Lung (tissue), 12 donors: ENCODE data around the gene OR1D2. TPM values are rescaled to one million over a fixed set of nuclear protein-coding genes. Genes with fewer than 3 reads are reported as not detected.
A peak's percentile ranks its signal among the peaks of the same experiment; 100 is the strongest.

Experiments used
- ATAC-seq: fragments of 200-7000 bp; cut with Tn5 transposase; one replicate; pipeline ENCODE4 v1.9.1; 2020; ENCODE audit warnings: moderate number of reproducible peaks; ENCODE audit not compliant: insufficient read depth, low FRiP score
- DNase-seq, 3 donors: peaks; one replicate each; pipeline ENCODE4 v3.0.0-alpha.2; 2013 to 2017
- H3K27ac ChIP-seq, 2 donors: one replicate each; pipeline ENCODE4 v1.5.1; 2013; ENCODE audit warnings: mild to moderate bottlenecking in 2 of 2, moderate library complexity in 2 of 2, control low read depth in 1 of 2, inconsistent platforms in 1 of 2, low read depth in 1 of 2, low read length in 1 of 2
- H3K27me3 ChIP-seq, 3 donors: one replicate each; pipeline ENCODE4 v1.5.1; 2013; ENCODE audit warnings: low read length in 2 of 3; ENCODE audit not compliant: control insufficient read depth in 3 of 3, insufficient read depth in 3 of 3
- H3K36me3 ChIP-seq, 4 donors: one replicate each; pipeline ENCODE4 v1.5.1; 2013; ENCODE audit warnings: low read length in 4 of 4, mild to moderate bottlenecking in 1 of 4, moderate library complexity in 1 of 4; ENCODE audit not compliant: control insufficient read depth in 4 of 4, insufficient read depth in 4 of 4
- H3K4me1 ChIP-seq, 5 donors: one replicate each; pipeline ENCODE4 v1.5.1; 2013; ENCODE audit warnings: low read length in 5 of 5, mild to moderate bottlenecking in 2 of 5, moderate library complexity in 1 of 5; ENCODE audit not compliant: control insufficient read depth in 5 of 5, insufficient read depth in 5 of 5
- H3K4me3 ChIP-seq: one replicate; pipeline ENCODE4 v1.5.1; 2013; ENCODE audit warnings: mild to moderate bottlenecking, control low read depth, moderate library complexity
- H3K9ac ChIP-seq, 2 donors: one replicate each; pipeline ENCODE4 v1.5.1; 2013; ENCODE audit warnings: low read length in 2 of 2, control low read depth in 1 of 2; ENCODE audit not compliant: insufficient read depth in 1 of 2
- H3K9me3 ChIP-seq, 4 donors: one replicate each; pipeline ENCODE4 v1.5.1; 2013; ENCODE audit warnings: low read length in 3 of 4, mild to moderate bottlenecking in 1 of 4, moderate library complexity in 1 of 4; ENCODE audit not compliant: control insufficient read depth in 4 of 4, insufficient read depth in 3 of 4
- WGBS, 2 donors: extraction: QIAGEN DNeasy Blood & Tissue Kit; methylation state at CpG; one replicate each; pipeline ENCODE4 v1.1.7; 2013; 5-methylcytosine and 5-hydroxymethylcytosine counted together
- polyA plus RNA-seq, 2 donors: library from polyadenylated mRNA; stranded (reverse); fragments of 200-250 nt; gene quantifications; one replicate each; pipeline ENCODE4 v1.2.1, GENCODE V29; 2013
- total RNA-seq, 2 donors: library from RNA; depleted of rRNA in 1 of 2; stranded (reverse); fragments of >200 nt in 1 of 2; gene quantifications; one replicate each; pipeline ENCODE4 v1.2.1, GENCODE V29; 2014 to 2021
- TF ChIP-seq, protein P1 (sequence below): IDR thresholded peaks from 2 replicates; pipeline ENCODE4 v1.5.1; 2012; ENCODE audit warnings: mild to moderate bottlenecking; ENCODE audit errors: control extremely low read depth, extremely low read depth
- donor health status: control.
- donor health status: control.
- donor health status: Bipolar disorder and iron deficiency.
- donor health status: healthy.
- donor health status: DM: yes; HTN: yes; CAD: no.

OR1D2 gene
- total and polyA plus RNA-seq, 4 donors = not detected

DNA sequence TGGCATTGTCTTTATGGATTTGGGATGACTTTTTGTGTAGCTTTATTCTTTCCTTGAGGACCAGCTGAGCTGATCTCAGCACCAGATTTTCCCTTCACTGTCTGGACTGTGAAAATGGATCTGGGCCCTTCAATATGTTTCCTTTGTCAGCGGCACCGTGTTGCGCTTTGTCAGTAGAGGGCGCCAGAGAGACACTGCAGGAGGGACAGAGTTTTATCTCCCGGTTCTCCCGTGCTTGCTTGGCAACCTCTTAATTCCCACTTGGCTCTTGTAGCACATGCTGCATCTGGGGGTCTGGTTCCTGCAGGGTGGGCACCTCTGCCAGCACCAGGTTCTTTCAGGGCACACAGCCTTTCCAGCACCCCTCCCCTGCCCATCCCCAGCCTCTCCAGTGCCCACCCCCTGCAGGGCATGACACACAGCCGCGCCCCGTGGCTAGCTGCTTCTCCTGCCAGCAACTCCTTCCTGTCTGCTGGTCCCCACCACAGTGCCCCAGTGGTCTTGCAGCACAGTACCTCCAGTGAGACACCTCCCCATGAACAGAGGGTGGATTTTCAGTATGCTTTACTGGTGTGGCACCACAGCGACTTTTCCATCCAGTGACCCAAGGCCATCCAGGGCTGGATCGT, 60.4 kb downstream of the OR1D2 start:
- H3K27ac ChIP-seq = no peak overlapping the region
- ATAC-seq (no peak), DNase-seq (no peak)
- H3K36me3 ChIP-seq = no peaks in the 10 kb centered on the region
- WGBS, 2 donors = 65 to 66% methylated on average over 11 of the region's 11 CpGs
- no peak overlapping the region for H3K9ac ChIP-seq
- H3K4me3 ChIP-seq = no peak overlapping the region
- H3K4me1 ChIP-seq = no peaks in the 10 kb centered on the region
- H3K9me3 ChIP-seq = peaks cover 0 to 11% (median 0%) of the 10 kb centered on the region in 4 donors
- H3K27me3 ChIP-seq = no peaks in the 10 kb centered on the region
- TF ChIP-seq, protein P1, sequence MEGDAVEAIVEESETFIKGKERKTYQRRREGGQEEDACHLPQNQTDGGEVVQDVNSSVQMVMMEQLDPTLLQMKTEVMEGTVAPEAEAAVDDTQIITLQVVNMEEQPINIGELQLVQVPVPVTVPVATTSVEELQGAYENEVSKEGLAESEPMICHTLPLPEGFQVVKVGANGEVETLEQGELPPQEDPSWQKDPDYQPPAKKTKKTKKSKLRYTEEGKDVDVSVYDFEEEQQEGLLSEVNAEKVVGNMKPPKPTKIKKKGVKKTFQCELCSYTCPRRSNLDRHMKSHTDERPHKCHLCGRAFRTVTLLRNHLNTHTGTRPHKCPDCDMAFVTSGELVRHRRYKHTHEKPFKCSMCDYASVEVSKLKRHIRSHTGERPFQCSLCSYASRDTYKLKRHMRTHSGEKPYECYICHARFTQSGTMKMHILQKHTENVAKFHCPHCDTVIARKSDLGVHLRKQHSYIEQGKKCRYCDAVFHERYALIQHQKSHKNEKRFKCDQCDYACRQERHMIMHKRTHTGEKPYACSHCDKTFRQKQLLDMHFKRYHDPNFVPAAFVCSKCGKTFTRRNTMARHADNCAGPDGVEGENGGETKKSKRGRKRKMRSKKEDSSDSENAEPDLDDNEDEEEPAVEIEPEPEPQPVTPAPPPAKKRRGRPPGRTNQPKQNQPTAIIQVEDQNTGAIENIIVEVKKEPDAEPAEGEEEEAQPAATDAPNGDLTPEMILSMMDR = no peak

DNA sequence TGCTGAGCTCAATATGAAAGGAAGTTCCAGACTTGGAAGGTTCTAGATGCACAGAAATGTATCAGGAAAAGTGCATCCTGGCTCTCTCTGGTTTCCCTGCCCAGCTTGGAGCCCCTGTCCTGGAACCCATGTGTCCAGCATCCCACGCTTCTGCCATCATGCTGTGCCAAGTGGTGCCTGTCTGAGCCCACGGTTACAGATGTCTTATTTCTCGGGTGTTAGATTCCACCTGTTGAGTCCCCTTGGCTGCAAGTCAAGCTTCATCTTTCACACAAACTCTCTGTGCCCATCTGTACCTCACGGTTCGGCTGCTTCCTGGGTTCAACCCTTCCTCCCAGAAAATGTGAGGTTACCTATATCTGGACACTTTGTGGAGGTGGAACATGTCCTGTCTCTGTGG, 63.3 kb downstream of the OR1D2 start:
- TF ChIP-seq, protein P1 = no peak
- no peaks in the 10 kb centered on the region for H3K27me3 ChIP-seq

DNA sequence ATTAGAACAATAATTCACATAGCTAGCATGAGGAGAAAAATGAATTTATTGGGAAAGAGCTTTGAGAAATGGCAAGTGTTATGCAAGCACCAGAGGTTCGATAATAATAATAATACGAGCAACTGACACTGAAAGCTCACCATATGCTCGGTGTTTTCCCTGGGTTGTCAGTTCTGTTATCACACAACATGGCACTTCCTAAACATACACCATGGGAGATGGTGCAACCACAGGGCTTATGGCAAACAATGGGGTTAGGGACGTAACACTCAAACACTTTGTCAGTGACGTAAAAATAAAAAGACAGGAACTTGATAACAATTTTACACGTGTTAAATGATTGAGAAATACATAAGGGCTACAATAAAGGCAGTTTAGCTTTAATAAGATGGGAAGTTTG, 64.5 kb downstream of the OR1D2 start:
- WGBS, 2 donors = 9 to 21% methylated on average over 6 of the region's 6 CpGs
- Histone ChIP-seq H3K9me3 (peaks cover 0 to 11% (median 0%) of the 10 kb centered on the region in 4 donors), H3K4me3 (no peak overlapping the region), H3K36me3 (no peaks in the 10 kb centered on the region), H3K27ac (no peak overlapping the region), H3K9ac (no peak overlapping the region), H3K27me3 (no peaks in the 10 kb centered on the region), H3K4me1 (peaks cover 0 to 3% (median 0%) of the 10 kb centered on the region in 5 donors)
- DNase-seq (peak in 2 of 3 donors; percentile 19 to 34), ATAC-seq (no peak)
- TF ChIP-seq, protein P1 = no peak

More for the DNA sequence above, 63.3 kb downstream of the OR1D2 start:
- no peak overlapping the region for H3K27ac ChIP-seq
- H3K36me3 ChIP-seq = no peaks in the 10 kb centered on the region
- ATAC-seq = no peak
- H3K9ac ChIP-seq = no peak overlapping the region
- 82 to 92% methylated on average over 5 of the region's 5 CpGs for WGBS, 2 donors
- DNase-seq = no peak
- no peaks in the 10 kb centered on the region for H3K4me1 ChIP-seq
- peaks cover 0 to 11% (median 0%) of the 10 kb centered on the region in 4 donors for H3K9me3 ChIP-seq
- H3K4me3 ChIP-seq = no peak overlapping the region

DNA sequence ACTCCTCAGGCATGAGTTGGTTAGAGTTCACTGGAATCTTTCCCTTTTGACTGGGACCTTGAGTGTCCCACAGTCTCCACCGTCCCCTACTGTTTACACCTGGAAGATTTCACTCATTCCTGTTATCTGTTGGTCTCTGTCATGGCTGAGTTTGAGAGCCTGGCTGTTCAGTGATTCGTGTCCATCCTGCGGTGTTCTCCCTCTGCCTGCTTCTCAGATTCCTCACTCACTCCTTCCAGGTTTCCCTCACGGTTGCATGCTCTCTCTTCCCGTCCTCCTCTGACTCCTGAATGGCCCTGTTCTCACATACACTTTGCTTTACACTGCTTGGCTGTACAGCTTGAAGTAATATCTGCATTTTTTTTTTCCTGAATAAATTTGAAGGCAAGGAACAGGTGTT, 65.3 kb downstream of the OR1D2 start:
- Histone ChIP-seq H3K4me1 (peaks cover 0 to 3% (median 0%) of the 10 kb centered on the region in 5 donors), H3K27me3 (no peaks in the 10 kb centered on the region), H3K9me3 (peaks cover 0 to 6% (median 0%) of the 10 kb centered on the region in 4 donors), H3K9ac (no peak overlapping the region), H3K36me3 (no peaks in the 10 kb centered on the region), H3K4me3 (no peak overlapping the region), H3K27ac (no peak overlapping the region)
- 51 to 58% methylated on average over 5 of the region's 5 CpGs for WGBS, 2 donors
- TF ChIP-seq, protein P1 = no peak
- ATAC-seq (no peak), DNase-seq (no peak)
